GM19025 (cell line): ENCODE results near the gene TERT.

Experiments used
- ATAC-seq: cut with Tn5 transposase; IDR thresholded peaks from one replicate; pipeline ENCODE4 v1.9.1; 2021; ENCODE audit warnings: mild to moderate bottlenecking, low read depth, moderate library complexity; ENCODE audit not compliant: unreplicated experiment

TERT gene

DNA sequence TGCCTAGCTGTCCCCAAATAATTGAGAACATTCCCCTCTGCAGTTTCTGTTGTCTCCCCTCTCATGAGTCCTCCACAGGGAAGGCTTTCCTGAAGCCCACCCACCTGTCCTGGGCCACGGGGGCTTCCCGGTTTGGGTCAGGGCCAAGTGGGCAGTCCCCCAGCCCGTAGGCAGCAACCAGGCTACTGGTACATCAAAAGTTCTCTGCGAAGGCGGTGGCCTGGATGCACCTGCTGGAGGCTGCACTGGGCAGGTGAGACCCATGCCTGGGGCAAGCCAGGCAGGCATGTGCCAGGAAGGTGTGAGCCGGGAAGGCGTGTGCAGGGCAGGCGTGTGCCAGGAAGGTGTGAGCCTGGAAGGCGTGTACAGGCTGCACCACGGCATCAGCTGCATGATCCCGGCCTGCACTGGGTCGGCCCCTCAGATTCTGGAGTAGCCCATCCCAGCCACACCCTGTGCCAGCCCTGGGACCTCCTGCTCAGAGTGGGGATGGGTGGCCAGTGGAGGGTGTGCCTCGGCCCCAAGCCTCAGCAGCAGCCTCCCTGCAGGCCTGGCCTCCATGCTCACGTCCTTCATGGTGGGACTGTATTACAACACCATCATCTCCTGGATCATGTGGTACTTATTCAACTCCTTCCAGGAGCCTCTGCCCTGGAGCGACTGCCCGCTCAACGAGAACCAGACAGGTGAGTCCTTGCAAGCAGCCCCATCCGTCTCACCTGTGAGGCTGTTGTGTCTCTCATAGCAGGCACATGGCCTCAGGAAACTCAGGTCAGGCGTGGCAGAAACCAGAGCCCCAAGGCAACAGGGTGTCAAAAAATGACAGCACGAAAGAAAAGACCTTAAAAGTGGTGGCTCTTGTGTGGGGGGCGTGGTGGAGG lies 84.7 kb downstream of the TERT start:
- ATAC-seq = no peak

DNA sequence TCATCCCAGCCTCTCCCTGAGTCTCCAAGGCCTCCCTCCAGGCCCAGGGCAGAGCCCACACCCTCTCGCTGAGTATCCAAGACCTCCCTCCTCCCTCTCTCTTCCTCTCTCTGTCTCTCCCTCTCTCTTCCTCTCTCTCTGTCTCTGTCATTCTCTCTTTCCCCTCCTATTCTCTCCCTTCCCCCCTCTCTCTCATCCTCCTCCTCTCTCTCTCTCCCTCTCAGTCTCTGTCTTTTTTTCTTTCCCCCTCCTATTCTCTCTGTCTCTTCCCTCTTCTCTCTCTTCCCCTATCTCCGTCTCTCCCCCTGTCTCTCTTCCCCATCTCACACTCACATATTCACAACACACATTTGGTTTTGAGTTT lies 85.4 kb downstream of the TERT start:
- no peak for ATAC-seq

DNA sequence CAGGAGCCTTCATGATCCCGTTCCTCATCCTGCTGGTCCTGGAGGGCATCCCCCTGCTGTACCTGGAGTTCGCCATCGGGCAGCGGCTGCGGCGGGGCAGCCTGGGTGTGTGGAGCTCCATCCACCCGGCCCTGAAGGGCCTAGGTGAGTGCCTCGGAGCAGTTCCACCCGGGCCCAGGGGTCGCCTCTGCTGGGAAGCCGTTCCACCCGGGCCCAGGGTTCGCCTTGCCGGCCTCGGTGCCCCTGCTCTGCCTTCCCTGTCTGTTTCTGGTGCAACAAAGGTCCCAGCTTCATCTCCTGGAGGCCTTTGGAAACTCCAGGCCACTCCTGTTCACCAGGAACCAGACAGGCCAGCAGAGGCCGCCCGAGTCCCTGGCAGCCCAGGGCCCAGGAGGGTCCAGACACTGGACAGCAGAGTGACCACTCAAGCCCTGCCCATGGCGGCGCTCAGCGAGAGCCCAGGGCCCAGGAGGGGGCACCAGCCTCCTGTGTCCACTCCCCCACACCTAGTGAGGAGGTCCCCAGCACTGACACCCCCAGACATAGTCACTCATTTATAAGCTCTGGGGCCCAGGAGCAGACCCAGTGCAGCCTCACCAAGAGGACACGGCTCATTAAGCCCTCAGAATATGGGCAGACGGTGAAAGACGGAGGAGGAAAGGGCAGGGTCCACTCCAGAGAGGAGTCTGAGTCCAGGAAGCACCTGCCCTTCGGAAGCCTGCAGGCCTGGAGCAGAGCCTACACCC lies 86.0 kb downstream of the TERT start:
- ATAC-seq = no peak

DNA sequence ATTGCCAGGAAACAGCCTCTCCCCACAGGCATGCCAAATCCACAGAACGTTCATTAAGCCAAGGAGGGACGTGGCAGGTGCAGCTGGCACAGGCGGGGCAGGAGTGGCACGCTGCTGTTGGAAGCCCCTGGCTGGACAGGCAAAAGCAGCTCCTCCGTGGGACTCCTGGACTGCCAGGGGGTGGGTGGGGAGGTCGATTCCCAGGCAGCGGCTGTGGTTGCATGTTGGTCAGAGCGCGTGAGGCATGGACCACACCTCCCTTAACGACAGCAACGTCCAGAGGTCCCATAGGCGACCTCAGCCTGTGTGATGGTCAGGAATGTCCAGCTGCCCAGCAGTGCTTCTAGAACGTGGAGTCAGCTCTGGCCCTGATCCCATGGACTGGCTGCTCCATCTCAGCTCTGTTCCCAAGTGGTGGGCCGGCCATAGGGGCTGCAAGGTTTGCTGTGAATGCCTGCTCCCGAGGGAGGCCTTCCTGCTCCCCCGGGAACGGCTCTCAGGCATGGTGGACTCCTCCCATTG lies 86.6 kb downstream of the TERT start:
- no peak for ATAC-seq

DNA sequence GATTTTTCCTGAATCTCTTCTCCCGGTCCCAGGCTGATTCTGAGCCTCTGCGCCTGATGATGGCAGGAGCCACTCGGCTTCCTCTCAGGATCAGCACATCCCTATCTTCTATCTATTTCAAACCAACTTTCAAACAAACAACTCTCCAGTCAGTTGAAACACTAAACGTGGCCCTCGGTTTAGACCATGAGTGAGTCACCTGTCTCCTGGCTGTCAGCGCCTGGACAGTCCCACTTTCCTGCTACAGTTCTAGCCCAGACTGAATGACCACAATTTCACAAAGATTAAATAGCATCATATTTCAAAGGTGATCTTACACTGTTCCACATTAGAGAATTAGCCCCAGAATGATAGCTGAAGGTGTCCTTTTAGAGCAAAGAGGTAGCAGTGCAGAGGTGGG lies 87.3 kb downstream of the TERT start:
- no peak for ATAC-seq

DNA sequence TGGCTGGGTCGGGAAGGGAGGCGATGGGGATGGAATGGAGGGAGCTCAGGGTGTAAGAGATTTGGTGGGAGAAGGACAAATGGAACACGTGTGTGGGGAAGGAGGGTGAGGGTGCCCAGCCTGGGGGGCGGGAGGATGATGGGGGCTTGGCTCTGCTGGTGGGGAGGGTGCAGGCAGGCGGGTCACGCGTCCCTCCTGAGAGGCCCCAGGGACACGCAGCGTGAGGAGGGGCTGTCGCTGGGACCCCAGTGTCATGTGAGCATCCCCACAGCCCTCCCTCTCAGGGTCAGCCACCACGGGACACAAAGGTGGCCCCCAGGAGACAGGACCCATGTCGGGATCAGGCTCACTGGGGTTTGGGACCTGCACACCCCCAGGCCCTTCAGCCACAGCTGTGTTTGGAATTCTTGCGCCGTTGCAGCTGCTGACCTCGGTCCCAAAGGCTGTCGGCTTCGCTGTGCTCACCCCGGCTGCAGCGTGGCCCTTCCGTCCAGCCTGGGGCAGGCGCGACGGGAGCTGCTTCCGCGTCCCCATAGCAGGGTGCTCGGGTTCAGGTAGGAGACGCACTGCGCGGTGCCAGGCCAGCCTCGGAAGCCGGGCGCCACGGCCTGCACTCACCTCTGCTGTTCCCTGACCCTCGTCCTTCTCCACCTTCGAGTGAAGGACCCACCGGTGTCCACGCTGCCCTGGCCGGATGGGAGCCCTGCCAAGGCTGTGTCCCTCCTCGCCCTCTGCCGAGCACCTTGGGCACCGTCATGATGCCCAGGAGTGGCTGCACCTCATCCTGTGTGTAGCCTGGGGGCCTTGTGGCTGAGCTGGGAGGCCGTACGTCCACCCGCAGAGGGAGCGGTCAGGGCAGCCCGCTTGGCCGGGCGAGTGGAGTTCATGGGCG lies 88.1 kb downstream of the TERT start:
- ATAC-seq = no peak

DNA sequence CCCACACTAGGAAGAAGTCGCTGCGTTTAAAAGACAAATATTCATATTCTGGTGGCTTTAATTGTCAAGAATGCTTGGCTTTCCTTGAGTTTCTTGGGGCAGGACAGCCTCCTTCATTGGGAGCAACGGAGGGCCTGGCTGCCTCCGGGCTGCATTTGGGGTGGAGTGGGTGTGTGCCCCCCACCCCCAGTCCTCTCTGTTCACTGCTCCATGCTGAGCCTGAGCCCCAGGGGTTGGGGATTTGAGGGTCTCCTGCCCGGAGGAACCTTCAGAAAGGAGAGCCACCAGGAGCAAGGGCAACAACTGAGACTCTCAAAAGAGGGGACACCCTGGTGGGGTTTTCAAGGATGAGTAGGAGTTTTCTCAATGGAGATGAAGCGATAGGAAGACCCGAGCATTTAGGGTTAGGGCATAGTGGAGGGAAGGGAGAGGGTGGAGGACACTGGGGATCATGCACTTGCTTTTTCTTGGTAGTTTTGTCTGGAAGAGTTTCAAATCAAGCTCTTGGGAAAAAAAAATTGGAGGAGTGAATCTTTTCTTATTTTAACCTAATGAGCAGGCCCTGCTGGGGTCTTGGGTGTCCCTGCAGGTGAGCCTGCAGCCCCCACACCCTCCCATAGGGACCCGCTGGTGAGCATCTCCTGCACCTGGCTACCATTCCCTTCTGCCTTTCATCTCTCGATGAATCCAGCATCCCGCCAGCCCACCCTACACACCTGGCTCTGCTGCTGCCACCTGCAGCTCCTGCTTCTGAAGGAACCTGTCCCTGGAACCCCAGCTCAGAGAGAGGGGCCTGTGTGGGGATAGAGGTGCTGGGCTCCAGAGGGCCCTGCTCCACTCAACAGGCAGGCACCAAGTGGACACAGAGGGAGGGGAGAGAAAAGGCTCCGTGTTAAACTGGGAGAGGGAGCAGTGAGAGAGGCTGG lies 89.3 kb downstream of the TERT start:
- ATAC-seq = no peak

DNA sequence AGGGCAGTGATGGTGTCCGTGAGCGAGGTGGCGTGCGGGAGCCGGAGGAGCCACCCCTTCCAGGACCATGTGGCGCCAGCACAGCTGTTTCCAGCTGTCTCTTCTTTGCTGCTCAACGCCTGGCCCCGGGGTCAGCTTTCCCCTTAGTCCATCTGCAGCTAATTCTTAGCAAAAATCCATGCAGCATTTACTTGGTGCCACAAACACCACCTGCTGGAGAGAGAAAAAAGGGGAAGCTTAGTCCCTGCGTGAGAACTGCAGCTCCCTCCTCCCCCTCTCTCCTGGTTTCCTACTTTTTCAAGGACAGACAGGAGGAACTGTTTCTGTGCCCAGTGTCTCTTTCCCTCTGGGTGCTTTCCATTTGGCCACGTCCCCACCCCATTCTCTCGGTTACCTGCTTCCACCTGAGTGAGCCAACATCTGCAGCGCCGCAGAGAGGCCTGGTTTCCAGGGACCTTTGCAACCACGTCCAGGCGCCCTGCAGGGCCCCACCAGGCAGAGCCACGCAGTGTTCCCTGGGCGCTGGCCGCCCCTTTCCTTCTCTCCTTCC lies 90.1 kb downstream of the TERT start:
- no peak for ATAC-seq

DNA sequence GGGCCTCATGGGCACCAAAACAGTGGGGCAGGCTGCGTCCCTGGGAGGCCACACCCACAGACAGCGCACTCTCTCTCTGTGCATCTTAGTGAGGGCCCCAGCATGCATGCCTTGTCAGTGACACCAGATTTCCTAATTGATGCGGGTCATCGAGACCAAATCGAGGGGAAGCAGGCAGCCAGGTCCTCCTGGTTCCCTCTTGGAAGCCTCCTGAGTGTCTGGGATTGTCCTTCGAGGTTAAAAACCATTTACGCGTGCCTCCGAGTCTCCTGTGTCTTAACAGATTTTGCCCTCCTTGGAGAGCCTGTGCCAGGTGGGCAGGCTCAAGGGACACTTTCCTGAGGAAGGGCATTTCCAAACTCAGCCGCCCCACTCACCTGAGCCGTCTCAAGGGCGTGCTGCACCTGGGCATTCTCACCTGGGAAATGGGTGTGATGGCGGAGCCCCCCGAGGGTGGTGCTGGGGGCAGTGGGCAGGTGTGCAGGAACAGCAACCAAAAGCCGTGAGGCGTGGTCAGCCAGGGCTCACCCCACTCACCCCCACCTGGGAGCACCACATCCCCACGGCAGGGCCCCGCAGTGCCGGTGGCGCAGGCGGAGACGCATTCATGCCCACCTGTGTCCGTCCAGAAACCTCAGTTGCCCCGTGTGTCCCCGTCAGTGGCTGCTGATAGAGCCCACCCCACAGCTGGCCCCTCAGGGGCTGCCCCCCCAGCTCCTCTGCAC lies 90.7 kb downstream of the TERT start:
- no peak for ATAC-seq

DNA sequence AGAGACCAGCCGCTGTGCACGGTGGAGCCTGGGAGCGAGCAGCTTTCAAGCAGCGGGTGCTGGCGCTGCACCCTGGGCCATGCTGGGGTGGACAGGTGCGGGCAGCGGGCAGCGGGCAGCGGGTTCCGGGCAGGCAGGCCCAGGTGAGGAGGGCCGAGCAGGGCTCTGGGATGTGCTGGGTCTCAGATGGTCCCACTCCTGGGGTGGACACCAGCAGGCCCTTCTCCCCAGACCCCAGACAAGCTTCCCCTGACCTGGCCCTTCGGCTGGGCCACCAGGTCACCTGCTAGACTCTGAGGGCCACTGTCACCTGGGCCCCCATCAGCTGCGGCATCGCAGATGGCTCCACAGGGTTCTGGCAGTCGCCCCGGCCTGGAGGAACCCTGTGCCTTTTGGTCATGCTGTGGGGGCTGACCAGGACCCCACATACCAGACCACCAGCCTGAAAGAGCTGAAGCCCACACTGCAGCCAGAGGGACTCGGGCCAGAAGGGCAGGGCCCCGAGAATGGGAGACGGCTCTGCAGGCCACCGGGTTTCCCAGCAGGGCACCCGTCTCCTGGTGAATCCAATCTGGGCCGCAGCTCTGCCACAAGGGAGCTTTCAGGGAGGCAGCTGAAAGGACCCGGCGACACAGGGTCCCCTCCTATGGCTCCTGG lies 91.4 kb downstream of the TERT start:
- ATAC-seq = no peak
